Stimulated activated CD8-positive, alpha-beta memory T cell treated with anti-CD3 and anti-CD28 coated beads, Interleukin-15, amount 100 ng/mL, for 4 hours (primary cell): ENCODE data around the gene SLC45A2.
"Not testable (repeated sequence)": the region's sequence is repeated elsewhere in the genome, so short reads cannot be mapped to it uniquely, and the experiment has no call there.

ENCODE experiments used
- DNase-seq, 2 donors: peaks; one replicate each; pipeline ENCODE4 v3.0.0-alpha.2; 2020; ENCODE audit warnings: low read depth in 2 of 2

SLC45A2 gene

GRCh38 chr5:33969572-33970452 lies 14.7 kb downstream of the SLC45A2 start:
- no peak for DNase-seq

GRCh38 chr5:33968211-33969005 lies 16.1 kb downstream of the SLC45A2 start:
- no peak for DNase-seq

GRCh38 chr5:33966805-33967204 lies 17.7 kb downstream of the SLC45A2 start:
- no peak for DNase-seq

- DNase-seq, result no peak
These were observed 20.3 kb downstream of the SLC45A2 start for GRCh38 chr5:33964132-33964700.

- no peak for DNase-seq
These were observed 26.3 kb downstream of the SLC45A2 start for GRCh38 chr5:33958176-33958575.

- no peak for DNase-seq
These were observed 26.8 kb downstream of the SLC45A2 start for GRCh38 chr5:33957577-33958150.

GRCh38 chr5:33952175-33952574 lies 32.3 kb downstream of the SLC45A2 start:
- not testable (repeated sequence) for DNase-seq

- DNase-seq, result no peak
These were observed 39.9 kb downstream of the SLC45A2 start for GRCh38 chr5:33944543-33945132.

- no peak for DNase-seq
These were observed 43.4 kb downstream of the SLC45A2 start for GRCh38 chr5:33941090-33941489.

- DNase-seq, result no peak
These were observed 44.8 kb downstream of the SLC45A2 start for GRCh38 chr5:33939556-33940262.

GRCh38 chr5:33938881-33939280 lies 45.6 kb downstream of the SLC45A2 start:
- no peak for DNase-seq

- DNase-seq, result no peak
These were observed 46.0 kb downstream of the SLC45A2 start for GRCh38 chr5:33938507-33938796.

- DNase-seq, result no peak
These were observed 46.6 kb downstream of the SLC45A2 start for GRCh38 chr5:33937707-33938506.

- DNase-seq, result no peak
These were observed 47.3 kb downstream of the SLC45A2 start for GRCh38 chr5:33937017-33937706.

- DNase-seq, result no peak
These were observed 48.0 kb downstream of the SLC45A2 start, which contains the start of gene RXFP3 for GRCh38 chr5:33936381-33937016. Gene RXFP3 (plus strand): TSS chr5:33936386. CDS start chr5:33936741, 355 bp downstream.

GRCh38 chr5:33936004-33936380 lies 48.5 kb downstream of the SLC45A2 start:
- no peak for DNase-seq

GRCh38 chr5:33934176-33934575 lies 50.3 kb downstream of the SLC45A2 start:
- DNase-seq, result no peak

- DNase-seq, result no peak
These were observed 50.7 kb downstream of the SLC45A2 start for GRCh38 chr5:33933723-33934169.

GRCh38 chr5:33931136-33931535 lies 53.4 kb downstream of the SLC45A2 start:
- no peak for DNase-seq
